Bronchial epithelial cell (primary cell): ENCODE data around the gene CACNA1C. TPM values are rescaled to one million over a fixed set of nuclear protein-coding genes. Genes with fewer than 3 reads are reported as not detected.
A peak's percentile ranks its signal among the peaks of the same experiment; 100 is the strongest.

Source experiments
- DNase-seq: peaks from one replicate; pipeline ENCODE4 v3.0.0-alpha.2; 2010; ENCODE audit warnings: low read depth
- FAIRE-seq: peaks from 2 replicates; lab custom pipeline; 2011; peaks lifted over from hg19 to GRCh38; lab: Jason Lieb, UNC
- H3K27me3 ChIP-seq: 2 replicates; pipeline ENCODE4 v1.5.1; 2011; ENCODE audit warnings: low read length; ENCODE audit not compliant: control insufficient read depth, insufficient read depth
- H3K36me3 ChIP-seq: 2 replicates; pipeline ENCODE4 v1.5.1; 2011; ENCODE audit warnings: low read length; ENCODE audit not compliant: control insufficient read depth, insufficient read depth
- H3K4me3 ChIP-seq: 2 replicates; pipeline ENCODE4 v1.5.1; 2011; ENCODE audit warnings: mild to moderate bottlenecking, low read depth, low read length, control low read depth
- CTCF ChIP-seq: IDR thresholded peaks from 2 replicates; pipeline ENCODE4 v1.5.1; 2011; ENCODE audit warnings: mild to moderate bottlenecking, moderate library complexity, low read length, control low read depth, inconsistent platforms; ENCODE audit not compliant: insufficient read depth, severe bottlenecking
- total RNA-seq: library from RNA; depleted of rRNA; stranded (reverse); fragments of >200 nt; gene quantifications from 2 replicates; pipeline ENCODE4 v1.2.1, GENCODE V29; 2014

The CACNA1C gene
- total RNA-seq, 1 donor from 2014 or later, result not detected

- no peaks in the 10 kb centered on the region for H3K27me3 ChIP-seq
- TF ChIP-seq CTCF, result no peak
- DNase-seq (no peak), FAIRE-seq (no peak)
- H3K4me3 ChIP-seq, result no peak overlapping the region
- no peaks in the 10 kb centered on the region for H3K36me3 ChIP-seq
These were observed 424.4 kb downstream of the CACNA1C start for GRCh38 chr12:2477009-2477766.

GRCh38 chr12:2479851-2480535 lies 427.2 kb downstream of the CACNA1C start:
- Histone ChIP-seq H3K36me3 (no peaks in the 10 kb centered on the region), H3K4me3 (no peak overlapping the region), H3K27me3 (no peaks in the 10 kb centered on the region)
- TF ChIP-seq CTCF, result no peak
- no peak for DNase-seq
- no peak for FAIRE-seq

- Histone ChIP-seq H3K36me3 (no peaks in the 10 kb centered on the region), H3K4me3 (no peak overlapping the region), H3K27me3 (no peaks in the 10 kb centered on the region)
- DNase-seq (no peak), FAIRE-seq (peak; percentile 90)
- TF ChIP-seq CTCF, result no peak
These were observed 428.6 kb downstream of the CACNA1C start for GRCh38 chr12:2481346-2481745.

GRCh38 chr12:2481951-2482350 lies 429.2 kb downstream of the CACNA1C start:
- no peak for TF ChIP-seq CTCF
- no peak for FAIRE-seq

GRCh38 chr12:2482938-2483660 lies 430.3 kb downstream of the CACNA1C start:
- FAIRE-seq (no peak), DNase-seq (no peak)
- TF ChIP-seq CTCF, result no peak
- no peaks in the 10 kb centered on the region for H3K36me3 ChIP-seq
- no peak overlapping the region for H3K4me3 ChIP-seq
- H3K27me3 ChIP-seq, result no peaks in the 10 kb centered on the region

More at GRCh38 chr12:2481951-2482350, 429.2 kb downstream of the CACNA1C start:
- Histone ChIP-seq H3K27me3 (no peaks in the 10 kb centered on the region), H3K36me3 (no peaks in the 10 kb centered on the region), H3K4me3 (no peak overlapping the region)
- DNase-seq, result no peak
